Spinal cord (tissue), 10 donors: ENCODE results near the gene PKP4. TPM values are rescaled to one million over a fixed set of nuclear protein-coding genes. Genes with fewer than 3 reads are reported as not detected.

Experiments
- DNase-seq, 6 donors: peaks; one replicate each; pipeline versions ENCODE4 v3.0.0 to v3.0.0-alpha.2; 2013 to 2015; ENCODE audit warnings: low spot score in 6 of 6, low read depth in 4 of 6
- H3K27ac ChIP-seq: one replicate; pipeline ENCODE4 v1.5.1; 2013; ENCODE audit warnings: low read depth, low read length, control low read depth
- H3K27me3 ChIP-seq: one replicate; pipeline ENCODE4 v1.6.1; 2013; ENCODE audit warnings: low read length; ENCODE audit not compliant: control insufficient read depth, insufficient read depth
- H3K36me3 ChIP-seq: one replicate; pipeline ENCODE4 v1.6.1; 2013; ENCODE audit warnings: low read length; ENCODE audit not compliant: control insufficient read depth, insufficient read depth
- H3K4me1 ChIP-seq: one replicate; pipeline ENCODE4 v1.6.1; 2013; ENCODE audit warnings: low read length; ENCODE audit not compliant: control insufficient read depth, insufficient read depth
- H3K4me3 ChIP-seq: one replicate; pipeline ENCODE4 v1.5.1; 2013; ENCODE audit warnings: low read depth, low read length, control low read depth
- H3K9me3 ChIP-seq: one replicate; pipeline ENCODE4 v1.6.1; 2013; ENCODE audit warnings: low read length; ENCODE audit not compliant: control insufficient read depth, insufficient read depth
- WGBS: methylation state at CpG from one replicate; pipeline ENCODE4 v1.1.5; 2013; ENCODE audit warnings: missing lambda C conversion rate; ENCODE audit not compliant: insufficient coverage; 5-methylcytosine and 5-hydroxymethylcytosine counted together
- polyA plus RNA-seq, 2 donors: library from polyadenylated mRNA; unstranded; fragments of 120-200 nt; gene quantifications; one replicate each; pipeline ENCODE4 v1.2.1, GENCODE V29; 2013; ENCODE audit not compliant: insufficient read length in 2 of 2
- total RNA-seq, 2 donors: library from RNA; depleted of rRNA in 1 of 2; stranded (reverse); fragments of 120-200 nt in 1 of 2; fragments of >200 nt in 1 of 2; gene quantifications; one replicate each; pipeline versions ENCODE4 v1.2.3 to v1.2.4, GENCODE V29; 2013 to 2014
- donor health status: healthy.

The PKP4 gene
- total and polyA plus RNA-seq, 4 donors = 98.6 to 135 (median 123) TPM

- peaks cover 35% of the 10 kb centered on the region for H3K4me1 ChIP-seq
- DNase-seq = peak in 2 of 6 donors; percentile 45 to 64
- H3K9me3 ChIP-seq = no peaks in the 10 kb centered on the region
- WGBS = 58% methylated on average over 17 of the region's 19 CpGs
- no peak overlapping the region for H3K27ac ChIP-seq
- no peaks in the 10 kb centered on the region for H3K27me3 ChIP-seq
- no peak overlapping the region for H3K4me3 ChIP-seq
- peaks cover 29% of the 10 kb centered on the region for H3K36me3 ChIP-seq
Observed at GRCh38 chr2:158671360-158672245, 214.9 kb downstream of the PKP4 start.

- DNase-seq = no peak
- H3K4me1 ChIP-seq = peaks cover 28% of the 10 kb centered on the region
- no peaks in the 10 kb centered on the region for H3K27me3 ChIP-seq
- H3K4me3 ChIP-seq = no peak overlapping the region
- H3K9me3 ChIP-seq = no peaks in the 10 kb centered on the region
- 72% methylated on average over 3 of the region's 3 CpGs for WGBS
- H3K36me3 ChIP-seq = peaks cover 13% of the 10 kb centered on the region
- peak overlapping the region; percentile 55 for H3K27ac ChIP-seq
Observed at GRCh38 chr2:158676295-158676694, 219.5 kb downstream of the PKP4 start.

- peaks cover 9% of the 10 kb centered on the region for H3K36me3 ChIP-seq
- 50% methylated on average over 1 of the region's 7 CpGs for WGBS
- peak; percentile 42 to 83 (median 57) for DNase-seq
Observed at GRCh38 chr2:158676696-158677095, 219.9 kb downstream of the PKP4 start.

DNA sequence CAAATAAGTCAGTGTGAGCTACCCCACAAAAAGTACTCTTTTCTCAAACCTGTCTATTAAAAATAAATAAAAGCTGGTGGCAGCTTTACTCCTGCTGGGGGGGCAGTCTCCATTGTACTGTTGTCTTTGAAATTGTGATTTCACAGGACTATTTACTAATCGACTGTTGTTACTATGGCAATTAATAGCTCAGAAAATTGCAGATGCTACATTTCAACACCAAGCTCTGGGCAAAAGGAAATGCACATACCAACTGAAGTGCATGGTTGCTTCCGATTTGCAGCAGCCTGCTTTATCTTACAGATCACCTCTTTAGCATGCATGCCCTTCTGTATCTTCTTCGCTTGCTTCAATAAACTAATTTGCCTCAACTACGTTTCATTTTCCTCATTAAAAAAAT, 220.8 kb downstream of the PKP4 start:
- Histone ChIP-seq H3K4me3 (no peak overlapping the region), H3K27ac (no peak overlapping the region), H3K27me3 (no peaks in the 10 kb centered on the region), H3K4me1 (peaks cover 15% of the 10 kb centered on the region), H3K9me3 (no peaks in the 10 kb centered on the region), H3K36me3 (peaks cover 8% of the 10 kb centered on the region)
- DNase-seq = peak in 2 of 6 donors; percentile 20 to 85
- 60% methylated on average over 1 of the region's 4 CpGs for WGBS

More at GRCh38 chr2:158676696-158677095, 219.9 kb downstream of the PKP4 start:
- Histone ChIP-seq H3K4me3 (no peak overlapping the region), H3K9me3 (no peaks in the 10 kb centered on the region), H3K27me3 (no peaks in the 10 kb centered on the region), H3K4me1 (peaks cover 24% of the 10 kb centered on the region), H3K27ac (peak overlapping the region; percentile 55)

DNA sequence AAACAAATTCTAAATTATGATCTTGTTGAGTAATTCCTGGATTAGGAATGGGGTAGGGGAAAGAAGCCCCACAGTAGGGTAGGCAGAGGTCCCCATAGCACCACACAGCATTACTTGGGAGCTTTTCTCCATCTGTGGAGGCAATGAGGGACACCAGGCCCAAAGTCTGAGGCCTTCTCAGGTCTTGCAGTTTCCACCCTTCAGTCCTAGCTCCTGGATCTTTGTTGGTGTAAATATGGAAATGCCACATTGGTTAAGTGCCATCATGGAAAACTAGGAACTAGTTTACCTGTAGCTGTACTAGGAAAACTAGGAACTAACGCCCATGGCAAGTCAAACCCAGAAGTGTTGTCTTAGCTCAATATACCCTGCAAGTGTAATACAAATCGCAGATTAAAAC, 225.1 kb downstream of the PKP4 start:
- no CpG with 5 or more reads among the region's 2 CpGs for WGBS
- Histone ChIP-seq H3K4me1 (peaks cover 21% of the 10 kb centered on the region), H3K4me3 (no peak overlapping the region), H3K27ac (no peak overlapping the region), H3K9me3 (no peaks in the 10 kb centered on the region), H3K36me3 (peaks cover 3% of the 10 kb centered on the region), H3K27me3 (no peaks in the 10 kb centered on the region)
- no peak for DNase-seq

DNA sequence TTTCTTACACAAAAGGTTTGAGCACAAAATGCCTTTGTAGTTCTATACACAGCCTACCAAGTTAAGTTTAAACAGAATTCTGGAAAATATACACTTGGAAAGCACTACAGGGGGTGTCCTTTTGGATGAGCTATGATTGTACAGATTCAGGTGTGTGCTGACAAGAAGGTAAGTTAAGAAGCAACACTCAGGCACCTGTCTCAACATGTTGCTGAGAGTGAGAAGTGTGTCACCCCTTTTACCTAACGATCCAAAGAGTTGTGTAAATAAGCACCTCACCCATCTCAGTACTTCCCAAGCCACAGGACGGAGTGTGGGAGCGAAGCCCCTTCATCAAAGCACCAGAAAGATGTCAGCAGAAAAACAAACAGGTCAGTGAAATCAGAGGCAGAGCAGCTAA, 228.9 kb downstream of the PKP4 start:
- Histone ChIP-seq H3K9me3 (no peaks in the 10 kb centered on the region), H3K36me3 (no peaks in the 10 kb centered on the region), H3K4me1 (peaks cover 19% of the 10 kb centered on the region), H3K27me3 (no peaks in the 10 kb centered on the region), H3K4me3 (no peak overlapping the region), H3K27ac (peak overlapping the region; percentile 22)
- WGBS = 60% methylated on average over 1 of the region's 3 CpGs
- DNase-seq = no peak

DNA sequence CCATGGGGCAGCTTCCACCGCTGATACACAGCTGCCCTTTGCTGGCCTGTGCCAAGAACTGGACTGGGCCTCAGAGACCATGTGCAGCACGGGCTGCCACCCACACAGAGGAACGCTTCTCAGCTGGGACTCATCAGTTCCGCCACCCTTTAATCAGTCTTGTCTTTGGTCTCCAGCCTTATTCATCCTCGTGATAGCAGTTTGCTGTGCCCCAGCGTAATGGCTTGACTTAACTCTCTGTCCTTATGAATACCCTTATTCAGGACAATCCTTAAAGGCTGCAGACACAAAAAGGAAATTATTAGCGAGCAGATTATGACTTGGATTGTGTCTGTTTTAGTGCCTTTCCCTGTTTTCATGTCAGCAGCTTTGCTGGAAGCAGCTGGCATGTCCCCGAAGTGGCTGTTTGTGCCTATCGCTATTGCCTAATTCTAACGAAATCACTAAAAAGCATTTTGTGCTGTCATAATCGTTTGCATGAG, 229.5 kb downstream of the PKP4 start:
- 11% methylated on average over 5 of the region's 11 CpGs for WGBS
- Histone ChIP-seq H3K9me3 (no peaks in the 10 kb centered on the region), H3K4me1 (peaks cover 19% of the 10 kb centered on the region), H3K27me3 (no peaks in the 10 kb centered on the region), H3K27ac (peak overlapping the region; percentile 22), H3K4me3 (no peak overlapping the region), H3K36me3 (no peaks in the 10 kb centered on the region)
- DNase-seq = peak; percentile 33 to 90 (median 52)

- DNase-seq = no peak
- no peak overlapping the region for H3K4me3 ChIP-seq
- H3K27me3 ChIP-seq = no peaks in the 10 kb centered on the region
- no peaks in the 10 kb centered on the region for H3K36me3 ChIP-seq
- no peaks in the 10 kb centered on the region for H3K9me3 ChIP-seq
- peaks cover 19% of the 10 kb centered on the region for H3K4me1 ChIP-seq
- 40% methylated on average over 1 of the region's 3 CpGs for WGBS
- H3K27ac ChIP-seq = no peak overlapping the region
Observed at GRCh38 chr2:158687315-158687714, 230.6 kb downstream of the PKP4 start.

- H3K27me3 ChIP-seq = no peaks in the 10 kb centered on the region
- no peaks in the 10 kb centered on the region for H3K9me3 ChIP-seq
- 72% methylated on average over 2 of the region's 4 CpGs for WGBS
- no peaks in the 10 kb centered on the region for H3K36me3 ChIP-seq
- H3K4me1 ChIP-seq = peaks cover 19% of the 10 kb centered on the region
- no peak overlapping the region for H3K4me3 ChIP-seq
- peak overlapping the region; percentile 25 for H3K27ac ChIP-seq
- no peak for DNase-seq
Observed at GRCh38 chr2:158688721-158689120, 232.0 kb downstream of the PKP4 start.

GRCh38 chr2:158689391-158689790, 232.6 kb downstream of the PKP4 start:
- DNase-seq = no peak

More at GRCh38 chr2:158689391-158689790, 232.6 kb downstream of the PKP4 start:
- Histone ChIP-seq H3K27ac (peak overlapping the region; percentile 25), H3K9me3 (no peaks in the 10 kb centered on the region), H3K36me3 (no peaks in the 10 kb centered on the region), H3K27me3 (no peaks in the 10 kb centered on the region), H3K4me3 (no peak overlapping the region), H3K4me1 (peaks cover 19% of the 10 kb centered on the region)
- 72% methylated on average over 5 of the region's 5 CpGs for WGBS
